ENCODE results near the gene GDPD3. TPM values are rescaled to one million over a fixed set of nuclear protein-coding genes. Genes with fewer than 3 reads are reported as not detected.

GDPD3 gene
- total RNA-seq, 1 donor from 2014 or later: 6.9 TPM

- intact Hi-C loops (cut with DNase I): no loop called here
- no peaks in the 10 kb centered on the region for H3K27me3 ChIP-seq
- H3K4me3 ChIP-seq: no peak overlapping the region
- H3K4me1 ChIP-seq: peaks cover 18% of the 10 kb centered on the region
- no peaks in the 10 kb centered on the region for H3K9me3 ChIP-seq
- peaks cover 0 to 58% of the 10 kb centered on the region in 2 donors for H3K36me3 ChIP-seq
- no peak for TF ChIP-seq POLR2A (IDR thresholded peaks at IDR 0.05)
- TF ChIP-seq CTCF (IDR thresholded peaks at IDR 0.05): no peak
- no peak for TF ChIP-seq POLR2AphosphoS5 (IDR thresholded peaks at IDR 0.05; ENCODE audit: insufficient read depth in 1 of 2, low read depth in 1 of 2)
- no peak overlapping the region for H3K27ac ChIP-seq
- DNase-seq (ENCODE audit: extremely low spot score in 2 of 2): no peak
These were observed 2.7 kb downstream of the GDPD3 start for GRCh38 chr16:30110661-30111060.

GRCh38 chr16:30108059-30108850 lies 5.1 kb downstream of the GDPD3 start:
- Histone ChIP-seq H3K4me3 (no peak overlapping the region), H3K27me3 (no peaks in the 10 kb centered on the region), H3K27ac (no peak overlapping the region), H3K9me3 (no peaks in the 10 kb centered on the region), H3K4me1 (peaks cover 6% of the 10 kb centered on the region), H3K36me3 (peaks cover 0 to 51% of the 10 kb centered on the region in 2 donors)
- DNase-seq (ENCODE audit: extremely low spot score in 2 of 2): no peak
- TF ChIP-seq POLR2A (IDR thresholded peaks at IDR 0.05) (no peak), POLR2AphosphoS5 (IDR thresholded peaks at IDR 0.05; ENCODE audit: insufficient read depth in 1 of 2, low read depth in 1 of 2) (no peak), CTCF (IDR thresholded peaks at IDR 0.05) (no peak)
- intact Hi-C loops (cut with DNase I): no loop called here

- Histone ChIP-seq H3K36me3 (peaks cover 0 to 27% of the 10 kb centered on the region in 2 donors), H3K27ac (no peak overlapping the region), H3K4me1 (no peaks in the 10 kb centered on the region), H3K9me3 (no peaks in the 10 kb centered on the region), H3K4me3 (no peak overlapping the region), H3K27me3 (no peaks in the 10 kb centered on the region)
- TF ChIP-seq CTCF (IDR thresholded peaks at IDR 0.05) (no peak), POLR2A (IDR thresholded peaks at IDR 0.05) (no peak), POLR2AphosphoS5 (IDR thresholded peaks at IDR 0.05; ENCODE audit: insufficient read depth in 1 of 2, low read depth in 1 of 2) (no peak)
- intact Hi-C loops (cut with DNase I): no loop called here
- DNase-seq (ENCODE audit: extremely low spot score in 2 of 2): no peak
These were observed 8.8 kb downstream of the GDPD3 start for GRCh38 chr16:30104492-30104891.

DNA sequence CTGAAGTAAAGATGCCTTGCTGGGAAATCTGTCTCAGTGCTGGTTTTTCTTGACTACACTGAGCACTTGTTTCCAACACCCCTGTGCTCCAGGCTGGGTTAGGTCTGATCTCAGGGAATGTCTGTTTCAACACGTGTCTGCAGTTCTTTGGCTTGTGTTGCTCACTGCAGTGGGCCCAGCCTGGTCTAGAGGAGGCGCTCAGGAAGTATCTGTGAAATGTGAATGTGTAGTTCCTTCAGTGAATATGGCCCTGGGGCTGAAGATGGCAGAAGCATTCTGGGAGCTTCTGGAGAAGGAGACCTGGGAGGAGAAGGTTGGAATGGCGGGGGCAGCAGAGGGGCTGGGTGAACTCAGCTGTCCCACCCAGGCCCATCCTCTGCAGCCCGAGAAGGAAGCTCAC lies 9.2 kb downstream of the GDPD3 start:
- Histone ChIP-seq H3K4me3 (no peak overlapping the region), H3K9me3 (no peaks in the 10 kb centered on the region), H3K36me3 (peaks cover 0 to 24% of the 10 kb centered on the region in 2 donors), H3K4me1 (no peaks in the 10 kb centered on the region), H3K27ac (no peak overlapping the region), H3K27me3 (no peaks in the 10 kb centered on the region)
- intact Hi-C loops (cut with DNase I): no loop called here
- no peak for TF ChIP-seq POLR2A (IDR thresholded peaks at IDR 0.05)
- no peak for DNase-seq (ENCODE audit: extremely low spot score in 2 of 2)

GRCh38 chr16:30096862-30097563 lies 16.3 kb downstream of the GDPD3 start:
- intact Hi-C loops (cut with DNase I): no loop called here
- H3K36me3 ChIP-seq: peaks cover 0 to 18% of the 10 kb centered on the region in 2 donors
- no peaks in the 10 kb centered on the region for H3K27me3 ChIP-seq
- TF ChIP-seq CTCF (IDR thresholded peaks at IDR 0.05): no peak
- no peak for TF ChIP-seq POLR2AphosphoS5 (IDR thresholded peaks at IDR 0.05; ENCODE audit: insufficient read depth in 1 of 2, low read depth in 1 of 2)
- no peak for TF ChIP-seq POLR2A (IDR thresholded peaks at IDR 0.05)
- no peaks in the 10 kb centered on the region for H3K9me3 ChIP-seq
- DNase-seq (ENCODE audit: extremely low spot score in 2 of 2): no peak
- H3K27ac ChIP-seq: peak overlapping the region; percentile 100
- H3K4me3 ChIP-seq: peak overlapping the region; percentile 94
- H3K4me1 ChIP-seq: peaks cover 34% of the 10 kb centered on the region

Data from vagina (tissue), 2 donors.